Stimulated activated CD4-positive, alpha-beta T cell treated with anti-CD3 and anti-CD28 coated beads, Interleukin-1b, Interleukin-23, amount 100 ng/mL, for 24 hours (primary cell): Measurements from ENCODE around the gene OR1M1.
A peak's percentile ranks its signal among the peaks of the same experiment; 100 is the strongest.

Experiments
- DNase-seq, 4 experiments: peaks; one replicate each; pipeline ENCODE4 v3.0.0-alpha.2; 2020; ENCODE audit warnings: low read depth in 4 of 4, low spot score in 1 of 4

OR1M1 gene

DNA sequence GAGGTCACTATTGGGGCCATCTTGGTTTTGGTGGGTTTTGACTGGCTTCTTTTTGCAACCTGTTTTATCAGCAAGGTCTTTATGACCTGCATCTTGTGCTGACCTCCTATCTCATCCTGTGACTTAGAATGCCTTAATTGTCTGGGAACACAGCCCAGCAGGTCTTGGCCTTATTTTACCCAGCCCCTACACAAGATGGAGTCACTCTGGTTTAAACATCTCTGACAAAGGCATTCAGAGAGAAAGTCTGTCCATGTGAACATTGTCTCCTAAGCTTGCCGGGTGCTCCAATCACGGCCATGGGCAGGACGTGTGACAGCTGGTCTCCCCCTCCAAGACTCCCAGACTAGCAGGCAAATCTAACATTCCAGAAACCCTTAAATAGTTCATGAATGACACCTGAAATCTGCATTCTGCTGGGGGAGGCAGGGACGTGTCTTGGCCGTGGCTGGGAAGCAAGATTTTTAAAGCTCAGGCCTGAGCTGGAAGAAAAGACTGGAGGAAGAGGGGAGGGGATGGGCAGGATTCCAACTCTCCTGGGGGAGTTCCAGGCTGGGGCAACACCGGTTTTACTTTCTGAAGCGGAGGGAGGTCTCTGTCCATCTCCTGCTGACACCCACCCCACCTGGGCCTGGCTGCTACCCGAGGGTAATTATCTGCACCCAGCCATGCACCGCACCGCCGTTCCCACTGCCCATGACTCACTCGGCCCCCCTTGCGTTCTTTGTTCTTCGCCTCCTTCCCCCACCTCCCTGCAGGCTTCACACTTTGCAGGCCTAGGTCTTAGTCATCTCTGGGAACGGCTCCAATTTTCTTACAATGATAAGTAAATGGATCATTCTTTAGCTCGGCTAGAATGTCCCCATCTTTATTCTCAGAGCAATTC is 11.6 kb upstream of the OR1M1 start:
- DNase-seq: no peak

DNA sequence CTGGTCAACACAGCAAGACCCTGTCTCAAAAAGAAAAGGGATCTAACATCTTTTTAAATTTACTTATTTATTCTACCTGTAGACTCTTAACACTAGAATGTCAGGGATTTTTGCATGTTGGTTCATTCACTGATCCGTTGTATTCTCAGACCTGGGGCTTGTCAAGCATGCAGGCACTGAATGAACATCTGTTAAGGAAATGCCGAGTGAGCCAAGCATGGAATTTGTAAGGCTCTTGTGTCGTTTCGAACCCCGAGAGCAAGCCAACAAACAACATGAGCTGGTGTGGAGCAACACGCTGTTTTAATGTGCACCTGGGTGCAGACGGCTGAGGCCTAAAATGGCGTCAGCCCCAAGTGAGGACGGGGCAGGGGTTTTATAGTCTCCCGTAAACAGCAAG is 10.0 kb upstream of the OR1M1 start:
- no peak for DNase-seq

DNA sequence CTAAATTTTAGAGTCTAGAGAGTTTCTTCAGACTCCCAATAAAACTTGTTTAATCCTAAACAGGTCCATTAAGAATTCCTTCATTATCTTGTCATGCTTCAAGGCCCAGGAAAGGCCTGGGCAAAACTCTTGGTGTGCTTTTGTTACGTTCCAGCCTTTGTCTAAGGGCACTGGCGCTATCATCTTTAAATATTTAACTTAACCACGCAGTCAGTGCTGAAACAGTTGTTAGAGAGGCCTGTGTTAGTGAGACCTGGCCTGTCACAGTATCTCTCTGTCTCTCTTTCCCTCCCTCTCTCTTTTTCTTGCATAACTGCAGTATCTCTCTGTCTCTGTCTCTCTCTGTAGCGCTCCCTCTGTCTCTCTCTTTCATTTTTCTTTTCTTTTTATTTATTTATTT is 8.2 kb upstream of the OR1M1 start:
- DNase-seq: no peak

DNA sequence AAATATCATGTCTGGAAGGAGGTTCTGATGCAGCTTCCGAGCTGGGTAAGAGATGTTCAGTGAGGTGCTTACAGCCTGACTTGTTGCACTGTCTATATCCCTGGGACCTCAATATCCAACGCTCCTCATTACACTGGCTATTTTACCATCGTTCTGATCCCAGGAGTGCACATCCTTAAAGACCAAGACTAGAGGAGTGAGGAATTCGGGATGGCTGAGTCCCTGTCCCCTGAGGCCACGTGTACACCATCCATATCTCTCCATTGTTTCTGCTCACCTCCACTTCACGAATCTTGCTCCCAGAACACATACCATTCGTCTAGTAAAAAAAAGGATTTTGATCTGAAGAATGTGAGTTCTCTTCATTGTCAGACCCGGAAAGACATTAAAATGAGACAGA is 20.5 kb downstream of the OR1M1 start, which contains the start of gene OR7G2:
OR7G2 (minus strand) TSS at position 101 of the 400 bp plus-strand sequence. CDS start 4,232 bp downstream, outside the sequence.
- DNase-seq: no peak

DNA sequence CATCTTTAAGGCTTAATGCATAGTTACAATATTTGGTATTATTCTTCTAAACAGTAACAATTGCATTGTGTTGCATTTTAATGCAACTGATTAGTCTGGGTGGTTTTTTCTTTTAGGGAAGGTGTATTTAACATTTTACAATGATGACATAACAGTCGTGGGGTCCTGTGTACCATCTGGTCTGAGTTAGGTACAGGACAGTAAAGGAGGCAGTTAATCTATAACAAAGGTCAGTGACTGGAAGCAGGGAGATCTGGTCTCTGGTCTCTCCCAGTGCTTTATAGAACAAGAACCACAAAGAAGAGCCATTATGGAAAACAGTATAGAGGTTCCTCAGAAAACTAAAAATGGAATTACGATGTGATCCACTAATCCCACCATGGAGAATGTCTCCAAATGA is 23.1 kb downstream of the OR1M1 start:
- DNase-seq: no peak

DNA sequence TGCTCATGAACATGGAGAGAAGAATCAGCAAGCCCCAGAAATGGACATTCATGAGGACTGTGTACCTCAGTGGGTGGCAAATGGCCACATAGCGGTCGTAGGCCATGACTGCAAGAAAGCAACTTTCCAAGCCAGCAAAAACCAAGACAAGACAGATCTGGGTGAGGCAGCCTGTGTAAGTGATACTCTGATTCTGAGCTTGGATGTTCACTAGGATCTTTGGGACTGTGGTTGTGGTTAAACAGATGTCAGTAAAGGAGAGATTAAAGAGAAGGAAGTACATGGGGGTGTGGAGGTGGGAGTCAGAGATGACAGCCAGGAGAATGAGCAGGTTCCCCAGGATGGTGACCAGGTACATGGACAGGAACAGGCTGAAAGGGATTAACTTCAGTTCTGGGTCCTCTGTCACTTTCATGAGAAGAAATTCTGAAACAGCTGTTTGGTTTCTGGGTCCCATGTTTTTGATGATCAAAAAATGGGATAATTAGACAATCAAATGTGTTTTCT is 28.5 kb downstream of the OR1M1 start, which contains the start of gene OR7G1:
OR7G1 (minus strand) TSS at position 457 of the 507 bp plus-strand sequence; CDS start at position 457, 0 bp downstream.
- DNase-seq: no peak

DNA sequence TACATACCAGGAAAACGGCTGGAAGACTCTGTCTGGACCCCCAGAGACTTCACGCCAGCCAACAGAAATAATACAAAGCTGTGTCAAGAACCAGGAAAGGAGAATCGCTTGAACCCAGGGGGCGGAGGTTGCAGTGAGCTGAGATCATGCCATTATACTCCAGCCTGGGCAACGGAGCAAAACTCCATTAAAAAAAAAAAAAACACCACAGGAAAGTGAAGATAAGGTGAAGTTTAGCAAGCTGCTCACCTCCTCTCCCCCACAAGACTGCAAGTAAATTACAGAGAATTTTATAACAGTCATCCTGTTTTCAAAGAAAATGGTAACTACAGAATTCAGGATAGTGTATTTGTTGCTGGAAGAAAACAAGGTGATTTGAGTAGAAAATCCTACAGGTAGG is 29.7 kb downstream of the OR1M1 start:
- no peak for DNase-seq

DNA sequence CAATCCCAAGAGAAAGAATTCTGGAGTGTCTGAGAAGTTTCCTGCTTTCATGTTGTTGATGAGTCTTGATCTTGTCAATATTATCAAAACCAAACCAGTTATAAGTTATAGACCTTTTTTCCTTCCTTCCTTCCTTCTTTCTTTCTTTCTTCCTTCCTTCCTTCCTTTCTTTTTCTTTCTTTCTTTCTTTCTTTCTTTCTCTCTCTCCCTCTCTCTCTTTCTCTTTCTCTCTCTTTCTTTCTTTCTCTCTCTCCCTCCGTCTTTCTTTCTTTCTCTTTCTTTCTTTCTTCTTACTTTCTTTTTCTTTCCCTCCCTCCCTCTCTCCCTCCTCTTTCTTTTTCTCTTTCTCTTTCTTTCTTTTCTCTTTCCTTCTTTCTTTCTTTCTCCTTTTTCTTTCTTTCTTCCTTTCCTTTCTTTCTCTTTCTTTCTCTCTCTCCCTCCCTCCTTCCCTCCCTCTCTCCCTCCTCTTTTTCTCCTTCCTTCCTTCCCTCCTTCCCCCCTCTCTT is 40.1 kb downstream of the OR1M1 start, which contains the start of gene OR7G3:
OR7G3 (minus strand) TSS at position 51 of the 506 bp plus-strand sequence; CDS start at position 51, 0 bp downstream.
- no peak for DNase-seq

DNA sequence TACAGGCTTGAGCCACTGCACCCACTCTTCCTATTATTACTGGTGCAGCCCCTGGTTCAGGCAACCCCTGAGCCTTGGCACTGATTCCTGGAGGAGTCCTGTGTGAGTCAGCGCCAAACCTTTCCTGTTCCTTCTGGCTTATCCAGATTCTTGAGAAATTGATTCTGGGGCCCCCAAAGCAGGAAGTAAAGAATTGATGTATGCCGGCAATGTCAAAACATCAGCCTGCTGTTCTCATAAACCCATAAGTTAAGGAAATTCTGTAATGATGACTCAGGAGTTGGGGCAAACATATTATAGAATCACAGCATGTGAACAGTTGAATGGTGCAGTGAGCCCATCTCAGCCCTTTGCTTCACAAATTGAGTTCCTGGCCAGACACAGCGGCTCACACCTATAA is 41.3 kb downstream of the OR1M1 start:
- no peak for DNase-seq

DNA sequence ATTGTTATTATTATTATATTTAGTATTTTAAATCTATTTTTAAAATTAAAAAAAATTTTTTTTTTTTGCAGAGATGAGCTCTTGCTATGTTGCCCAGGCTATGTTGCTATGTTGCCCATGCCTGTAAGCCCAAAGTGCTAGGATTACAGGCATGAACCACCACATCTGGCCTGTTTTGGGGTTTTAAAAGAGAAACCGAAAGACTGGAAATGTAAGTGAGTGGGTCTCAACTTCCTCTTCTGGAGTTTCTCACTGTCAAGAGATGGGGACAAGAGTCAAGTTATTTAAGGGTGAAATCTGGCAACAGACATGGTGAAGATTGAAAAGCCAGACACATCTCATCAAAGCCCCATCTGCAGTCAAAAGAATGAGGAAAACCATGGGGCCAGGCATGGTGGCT is 44.1 kb downstream of the OR1M1 start:
- no peak for DNase-seq

DNA sequence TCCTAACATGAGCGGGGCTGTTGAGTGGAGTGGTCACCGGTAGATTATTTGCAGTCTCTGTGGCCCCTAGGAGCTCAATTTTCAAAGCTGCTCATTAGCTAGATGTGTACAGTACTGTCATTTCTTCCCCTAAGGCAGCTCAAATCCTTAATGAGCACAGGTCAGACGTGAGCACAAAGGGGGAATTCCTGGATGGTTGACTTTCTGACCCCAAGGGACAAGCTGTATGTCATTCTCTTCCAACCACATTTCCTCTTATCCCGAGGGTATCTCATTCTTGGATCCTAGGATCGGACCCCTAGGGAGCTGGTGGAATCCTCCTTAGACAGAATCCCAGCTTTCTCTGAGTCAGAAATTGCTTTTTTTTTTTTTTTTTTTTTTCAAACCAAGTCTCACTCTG is 45.6 kb downstream of the OR1M1 start:
- DNase-seq: no peak

DNA sequence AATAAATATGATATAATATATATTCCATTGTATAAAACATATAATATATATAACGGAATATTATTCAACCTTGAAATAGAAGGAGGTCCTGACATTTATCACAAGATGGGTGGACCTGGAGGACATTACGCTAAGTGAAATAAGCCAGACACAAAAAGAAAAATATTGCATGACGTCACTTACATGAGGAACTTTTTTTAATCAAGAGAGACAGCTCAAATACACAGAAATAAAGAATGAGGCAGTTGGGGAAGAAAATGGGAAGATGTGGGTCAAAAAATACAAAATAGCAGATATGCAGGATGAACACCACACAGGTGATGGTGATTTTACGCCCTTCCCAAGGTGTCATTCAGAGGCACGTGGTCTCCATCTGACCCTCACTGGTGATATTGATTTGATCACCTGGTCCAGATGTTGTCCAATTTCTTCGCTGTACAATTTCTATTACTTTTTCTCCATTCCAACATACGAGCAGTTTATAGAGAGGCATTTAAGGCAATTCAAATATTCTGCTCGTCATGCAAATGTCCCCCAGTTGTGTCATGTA is 52.8 kb downstream of the OR1M1 start:
- no peak for DNase-seq

DNA sequence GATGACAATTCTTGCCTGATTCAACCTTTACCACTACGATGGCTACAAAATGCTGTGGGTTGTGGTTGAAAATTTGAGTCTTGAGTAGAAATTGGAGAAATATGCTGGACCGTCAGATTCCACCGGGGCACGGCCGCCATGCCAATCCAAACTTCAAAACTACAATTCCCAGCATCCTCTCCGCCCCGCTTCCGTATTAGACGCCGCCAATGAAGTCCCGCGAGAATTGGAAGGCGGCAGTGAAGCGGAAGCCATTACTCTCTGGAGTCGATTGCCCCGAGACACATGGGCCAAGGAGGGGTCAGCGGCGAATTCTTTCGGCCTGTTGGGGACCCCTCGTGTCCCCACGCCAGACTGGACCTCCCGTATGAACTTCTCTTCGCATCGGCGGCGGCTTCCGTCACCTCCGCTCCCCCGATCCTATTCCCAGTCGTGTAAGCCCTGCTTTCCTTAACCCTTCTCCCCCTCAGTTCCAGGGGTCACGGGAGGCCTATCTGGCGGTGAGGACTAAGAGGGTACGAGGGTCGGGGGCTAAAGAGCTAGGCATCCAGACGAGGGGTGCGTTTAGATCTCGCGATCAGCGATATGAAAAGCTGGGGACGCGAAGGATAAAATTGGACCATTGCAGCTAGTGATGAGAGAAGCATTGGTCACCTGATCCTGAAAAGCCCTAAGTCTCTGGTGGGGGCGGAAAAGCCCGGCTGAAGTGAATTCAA is 53.5 kb downstream of the OR1M1 start, which contains the start of gene ZNF317:
ZNF317 (plus strand) TSS at position 239 of the 716 bp plus-strand sequence. CDS start 15,620 bp downstream, outside the sequence.
- peak; percentile 79 to 85 (median 84) for DNase-seq

DNA sequence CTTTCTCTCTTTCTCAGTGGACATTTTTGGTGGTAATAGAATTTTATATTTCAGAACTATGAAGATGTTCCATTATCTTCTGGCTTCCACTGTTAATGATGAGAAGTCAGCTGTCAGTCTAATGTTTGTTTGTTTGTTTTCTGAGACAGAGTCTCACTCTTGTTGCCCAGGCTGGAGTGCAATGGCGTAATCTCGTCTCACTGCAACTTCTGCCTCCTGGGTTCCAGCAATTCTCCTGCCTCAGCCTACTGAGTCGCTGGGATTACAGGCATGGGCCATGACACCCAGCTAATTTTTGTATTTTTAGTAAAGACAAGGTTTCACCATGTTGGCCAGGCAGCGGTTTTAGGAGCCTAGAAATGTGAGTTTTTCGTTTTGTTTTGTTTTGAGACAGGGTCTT is 58.1 kb downstream of the OR1M1 start:
- DNase-seq: no peak
